ENCODE data around the gene BCL2L1.
"Not testable (repeated sequence)": the region's sequence is repeated elsewhere in the genome, so short reads cannot be mapped to it uniquely, and the experiment has no call there.

Gene BCL2L1

GRCh38 chr20:31630187-31630790 is 92.4 kb downstream of the BCL2L1 start:
- in situ Hi-C loops (cut with HindIII; ENCODE audit: low sequenced_read_pairs), result no loop called here
- TF ChIP-seq CTCF (IDR thresholded peaks at IDR 0.05; ENCODE audit: low read depth, low read length), result no peak
- H3K4me3 ChIP-seq (ENCODE audit: low read depth, low read length), result no peak overlapping the region
- DNase-seq (ENCODE audit: low read depth, low spot score), result no peak

- in situ Hi-C loops (cut with HindIII; ENCODE audit: low sequenced_read_pairs); DNase-seq (ENCODE audit: low read depth, low spot score); H3K4me3 ChIP-seq (ENCODE audit: low read depth, low read length): not testable (repeated sequence)
Observed at GRCh38 chr20:31628057-31628456, 94.6 kb downstream of the BCL2L1 start.

GRCh38 chr20:31626534-31626933 is 96.1 kb downstream of the BCL2L1 start:
- DNase-seq (ENCODE audit: low read depth, low spot score); H3K4me3 ChIP-seq (ENCODE audit: low read depth, low read length); in situ Hi-C loops (cut with HindIII; ENCODE audit: low sequenced_read_pairs): not testable (repeated sequence)

DNA sequence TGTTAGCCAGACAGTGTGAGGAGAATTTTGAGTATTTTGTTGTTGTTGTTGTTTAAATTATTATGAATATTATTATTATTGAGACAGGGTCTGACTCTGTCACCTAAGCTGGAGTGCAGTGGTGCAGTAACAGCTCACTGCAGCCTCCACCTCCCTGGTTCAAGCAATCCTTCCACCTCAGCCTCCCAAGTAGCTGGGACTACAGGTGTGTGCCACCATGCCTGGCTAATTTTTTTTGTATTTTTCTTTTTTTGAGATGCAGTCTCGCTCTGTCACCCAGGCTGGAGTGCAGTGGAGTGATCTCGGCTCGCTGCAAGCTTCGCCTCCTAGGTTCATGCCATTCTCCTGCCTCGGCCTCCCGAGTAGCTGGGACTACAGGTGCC is 99.6 kb downstream of the BCL2L1 start:
- H3K4me3 ChIP-seq (ENCODE audit: low read depth, low read length); in situ Hi-C loops (cut with HindIII; ENCODE audit: low sequenced_read_pairs); DNase-seq (ENCODE audit: low read depth, low spot score): not testable (repeated sequence)

DNA sequence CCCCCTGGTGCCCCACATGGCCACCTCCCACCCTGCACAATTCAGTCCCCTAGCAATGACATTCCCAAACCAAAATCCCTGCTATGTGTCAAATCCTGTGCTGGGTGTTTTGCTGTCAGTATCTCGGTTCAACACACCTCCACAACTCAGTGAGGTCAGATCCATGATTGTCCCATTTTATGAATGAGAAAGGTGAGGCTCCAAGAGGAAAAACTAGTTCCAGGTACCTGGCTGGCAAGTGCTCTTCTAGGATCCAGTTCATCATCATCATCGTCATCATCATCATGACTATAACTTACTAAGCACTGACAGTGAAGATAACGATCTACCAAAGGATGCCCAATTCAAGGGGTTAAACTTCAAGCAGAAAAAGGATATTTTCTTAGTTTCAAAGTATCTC is 102.4 kb downstream of the BCL2L1 start:
- no peak for DNase-seq (ENCODE audit: low read depth, low spot score)
- in situ Hi-C loops (cut with HindIII; ENCODE audit: low sequenced_read_pairs), result no loop called here
- H3K4me3 ChIP-seq (ENCODE audit: low read depth, low read length), result no peak overlapping the region
- TF ChIP-seq CTCF (IDR thresholded peaks at IDR 0.05; ENCODE audit: low read depth, low read length), result no peak

- in situ Hi-C loops (cut with HindIII; ENCODE audit: low sequenced_read_pairs), result no loop called here
- no peak for DNase-seq (ENCODE audit: low read depth, low spot score)
- H3K4me3 ChIP-seq (ENCODE audit: low read depth, low read length), result no peak overlapping the region
- TF ChIP-seq CTCF (IDR thresholded peaks at IDR 0.05; ENCODE audit: low read depth, low read length), result no peak
Observed at GRCh38 chr20:31617432-31618104, 105.1 kb downstream of the BCL2L1 start.

DNA sequence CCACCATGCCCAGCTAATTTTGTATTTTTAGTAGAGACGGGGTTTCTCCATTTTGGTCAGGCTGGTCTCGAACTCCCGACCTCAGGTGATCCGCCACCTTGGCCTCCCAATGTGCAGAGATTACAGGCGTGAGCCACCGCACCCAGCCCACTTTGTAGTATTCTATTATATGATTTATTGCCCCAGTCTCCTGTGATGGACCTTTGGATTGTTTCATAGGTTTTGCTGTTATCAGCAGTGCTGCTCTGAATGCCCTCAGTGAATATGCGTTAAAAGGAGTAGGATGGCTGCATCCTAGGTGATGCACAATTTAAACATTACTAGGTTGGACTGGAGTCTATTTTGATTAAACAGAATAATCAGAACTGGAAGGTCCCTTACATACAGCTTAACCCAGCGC is 107.3 kb downstream of the BCL2L1 start:
- no peak for TF ChIP-seq CTCF (IDR thresholded peaks at IDR 0.05; ENCODE audit: low read depth, low read length)
- in situ Hi-C loops (cut with HindIII; ENCODE audit: low sequenced_read_pairs), result no loop called here

More for the DNA sequence above, 107.3 kb downstream of the BCL2L1 start:
- no peak overlapping the region for H3K4me3 ChIP-seq (ENCODE audit: low read depth, low read length)
- DNase-seq (ENCODE audit: low read depth, low spot score), result no peak
